HG02943 (cell line): ENCODE data around the gene NOMO2.
"Not testable (repeated sequence)": the region's sequence is repeated elsewhere in the genome, so short reads cannot be mapped to it uniquely, and the experiment has no call there.

Source experiments
- ATAC-seq: cut with Tn5 transposase; IDR thresholded peaks from one replicate; pipeline ENCODE4 v1.9.1; 2021; ENCODE audit warnings: mild to moderate bottlenecking, low read depth, moderate library complexity; ENCODE audit not compliant: unreplicated experiment

The NOMO2 gene

DNA sequence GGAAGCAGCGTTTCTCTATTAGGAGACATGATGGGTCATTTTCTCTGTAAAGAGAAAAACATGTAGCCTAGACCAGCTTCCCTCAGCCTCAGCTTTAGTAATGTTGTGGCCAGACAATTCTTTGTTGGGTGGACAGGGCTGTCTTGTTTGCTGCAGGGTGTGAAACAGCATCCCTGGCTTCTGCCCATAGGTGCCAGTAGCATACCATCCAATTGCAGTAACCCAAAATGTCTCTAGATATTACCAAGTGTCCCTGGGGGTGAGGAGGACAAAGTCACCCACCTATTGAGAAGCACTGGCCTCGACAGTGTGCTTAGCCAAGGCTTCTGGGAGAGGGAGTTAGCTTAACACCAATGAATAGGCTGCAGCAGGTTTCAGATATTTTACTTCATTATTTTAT is 14.0 kb upstream of the NOMO2 start:
- ATAC-seq: not testable (repeated sequence)

DNA sequence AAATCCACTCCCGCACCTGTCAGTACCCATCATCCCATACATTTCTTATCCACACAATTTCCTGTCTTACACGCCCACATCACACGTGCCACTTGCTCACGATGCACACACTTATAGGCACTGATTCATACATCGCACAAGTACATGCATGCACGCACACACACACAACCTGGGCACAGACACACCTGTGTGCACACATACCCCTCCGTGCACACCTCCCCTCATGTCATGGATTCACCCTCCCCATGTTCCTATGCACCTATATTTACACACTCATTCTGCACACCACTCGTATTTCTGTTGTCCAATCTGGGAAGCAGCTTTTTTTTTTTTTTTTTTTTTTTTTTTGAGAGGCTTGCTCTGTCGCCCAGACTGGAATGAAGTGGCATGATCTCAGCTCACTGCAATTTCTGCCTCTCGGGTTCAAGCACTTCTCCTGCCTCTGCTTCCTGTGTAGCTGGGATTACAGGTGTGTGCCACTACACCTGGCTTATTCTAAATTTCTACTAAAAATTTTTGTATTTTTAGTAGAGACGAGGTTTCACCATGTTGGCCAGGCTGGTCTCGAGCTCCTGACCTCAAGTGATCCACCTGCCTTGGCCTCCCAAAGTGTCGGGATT is 13.5 kb upstream of the NOMO2 start:
- not testable (repeated sequence) for ATAC-seq

DNA sequence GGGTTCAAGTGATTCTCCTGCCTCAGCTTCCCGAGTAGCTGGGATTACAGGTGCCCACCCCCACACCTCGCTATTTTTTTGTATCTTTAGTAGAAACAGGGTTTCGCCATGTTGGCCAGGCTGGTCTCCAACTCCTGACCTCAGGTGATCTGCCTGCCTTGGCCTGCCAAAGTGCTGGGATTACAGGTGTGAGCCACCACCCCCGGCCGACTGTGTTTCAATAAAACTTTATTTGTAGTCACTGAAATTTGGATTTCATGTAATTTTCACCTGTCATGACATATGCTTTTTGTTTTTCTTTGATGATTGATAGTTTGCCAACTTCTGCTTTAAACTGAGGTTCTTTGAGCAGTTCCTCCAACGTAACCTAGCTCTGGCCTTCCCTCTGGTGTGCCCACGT is 12.0 kb upstream of the NOMO2 start:
- ATAC-seq: not testable (repeated sequence)

DNA sequence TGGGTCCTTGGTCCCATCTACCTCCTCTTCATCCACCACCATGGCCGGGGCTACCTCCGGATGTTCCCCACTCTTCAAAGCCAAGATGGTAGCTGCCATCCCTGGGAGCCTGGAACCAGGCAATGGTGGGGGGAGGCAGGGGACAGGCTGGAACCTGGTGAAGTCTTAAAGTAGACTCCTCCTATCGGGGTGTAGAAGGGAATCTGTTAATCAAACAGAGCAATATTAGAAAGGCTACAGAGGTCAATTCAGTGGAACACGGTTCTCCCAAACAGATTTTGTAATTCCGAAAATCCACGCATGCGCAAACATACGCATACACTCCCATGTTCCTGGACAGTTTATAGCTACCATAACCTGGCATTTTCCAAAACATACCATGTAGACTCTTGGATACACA is 11.1 kb upstream of the NOMO2 start:
- ATAC-seq: not testable (repeated sequence)

DNA sequence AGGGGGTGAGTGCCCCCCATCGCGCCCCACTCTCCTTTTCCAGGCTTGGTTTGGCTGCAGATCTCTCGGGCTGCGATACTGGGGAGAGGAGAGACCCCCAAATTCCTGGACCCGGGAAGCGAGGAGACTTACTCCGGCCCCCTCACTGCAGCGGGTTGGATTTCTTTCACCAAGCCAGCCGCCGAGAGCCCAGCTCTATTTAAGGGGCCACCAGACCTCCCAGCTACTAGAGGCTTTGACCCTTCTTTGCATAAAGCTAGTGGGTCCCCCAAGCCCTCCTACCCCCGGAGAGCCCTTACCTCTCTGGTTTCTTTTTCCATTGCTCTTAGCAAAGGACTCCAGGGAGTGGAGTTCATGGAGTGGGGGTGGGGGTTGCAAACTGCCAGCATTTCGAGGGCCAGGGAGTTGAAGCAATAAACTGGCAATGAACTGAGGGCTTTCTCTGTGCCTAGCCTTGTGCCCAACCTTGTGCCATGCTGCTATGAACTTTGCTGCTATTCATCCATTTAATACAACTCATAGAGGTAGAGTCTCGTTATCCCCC is 9.5 kb upstream of the NOMO2 start:
- not testable (repeated sequence) for ATAC-seq

DNA sequence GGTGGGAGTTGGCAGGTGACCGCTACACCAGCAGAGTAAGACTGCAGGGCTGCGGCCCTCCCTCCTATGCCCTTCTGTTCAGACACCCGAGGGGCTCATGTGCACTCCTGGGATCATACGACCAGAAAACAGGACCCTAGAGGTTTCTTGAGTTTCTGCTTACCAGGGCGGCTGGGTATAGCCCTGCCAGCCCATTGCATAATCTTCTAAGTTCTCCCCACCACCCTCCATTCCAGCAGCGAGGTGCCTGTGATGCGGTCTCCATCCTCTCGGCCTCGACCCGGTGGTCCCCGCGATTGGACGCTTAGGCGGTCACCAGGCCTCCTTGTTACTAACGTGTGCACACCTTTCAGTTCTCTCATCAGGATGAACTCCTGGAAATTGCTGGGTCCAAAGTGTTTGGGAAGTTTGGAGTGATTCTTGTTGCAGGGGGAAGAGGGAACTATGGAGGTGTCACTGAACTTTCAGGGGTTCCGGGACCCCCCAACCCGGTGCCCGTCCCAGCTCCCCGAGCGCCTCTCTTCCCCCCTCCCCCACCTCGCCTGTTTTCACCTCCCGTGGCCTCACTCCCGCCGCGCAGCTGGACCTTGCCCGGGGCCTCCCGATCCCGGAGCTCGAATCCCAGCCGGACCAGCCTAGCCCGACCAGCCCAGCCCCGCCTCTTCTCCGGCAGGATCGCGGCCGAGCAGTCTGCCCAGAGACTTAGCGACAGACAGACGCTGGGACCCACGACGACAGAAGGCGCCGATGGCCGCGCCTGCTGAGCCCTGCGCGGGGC is 8.8 kb upstream of the NOMO2 start:
- ATAC-seq: not testable (repeated sequence)

DNA sequence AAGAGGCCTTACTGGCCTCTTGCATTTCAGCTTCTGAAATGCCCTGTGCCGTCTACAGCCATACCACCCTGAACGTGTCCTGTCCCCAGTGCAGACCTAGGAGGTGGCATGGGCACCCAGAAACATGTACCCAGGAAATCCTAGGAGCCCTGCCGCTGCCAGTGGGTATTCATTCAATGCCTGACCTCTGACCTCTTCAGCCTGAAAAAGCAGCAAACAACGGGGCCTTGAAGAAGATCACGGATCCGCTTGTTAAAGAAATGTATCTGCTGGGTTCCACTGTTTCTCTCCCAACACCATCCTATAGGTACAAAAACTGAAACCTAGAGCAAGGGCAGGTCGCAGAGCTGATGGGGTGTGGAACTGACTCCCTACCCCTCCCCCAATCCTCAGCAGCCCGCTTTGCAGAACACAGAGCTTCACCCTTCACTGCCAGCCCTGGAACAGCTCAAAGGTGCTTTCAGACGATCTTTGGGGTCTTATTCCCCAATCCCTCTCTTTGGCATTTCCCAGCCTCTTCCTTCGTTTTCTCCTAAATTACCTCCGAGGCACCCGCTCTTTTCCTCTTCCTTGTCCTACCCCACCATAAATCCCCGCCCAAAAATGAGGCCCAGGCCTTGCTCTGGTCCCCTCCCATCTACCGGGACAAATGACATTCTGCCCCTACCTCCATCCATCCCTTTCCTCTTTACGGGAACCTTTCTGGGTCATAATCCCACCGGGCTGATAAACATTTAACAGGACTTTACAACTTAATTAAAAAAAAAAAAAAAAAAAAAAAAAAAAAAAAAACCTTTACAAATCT is 1.3 kb downstream of the NOMO2 start:
- ATAC-seq: not testable (repeated sequence)

DNA sequence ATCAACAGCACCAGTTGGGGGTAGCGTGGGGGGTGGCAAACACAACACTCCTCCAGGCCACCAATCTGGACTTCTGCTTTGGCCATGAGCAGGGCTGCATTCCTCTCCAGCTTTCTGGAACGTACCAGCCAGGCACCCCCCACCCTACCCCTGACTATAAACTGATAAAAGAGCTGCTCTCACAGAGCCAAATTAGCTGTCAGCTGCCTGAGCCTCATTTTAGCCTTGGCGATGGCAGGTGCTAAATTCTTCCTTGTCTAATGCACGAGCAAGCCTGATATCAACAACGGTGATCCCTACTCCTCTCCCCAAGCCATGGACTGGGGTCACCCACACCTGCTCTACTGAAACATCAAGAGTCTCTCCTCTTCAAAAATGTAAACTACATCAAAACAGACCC is 8.2 kb downstream of the NOMO2 start:
- not testable (repeated sequence) for ATAC-seq

DNA sequence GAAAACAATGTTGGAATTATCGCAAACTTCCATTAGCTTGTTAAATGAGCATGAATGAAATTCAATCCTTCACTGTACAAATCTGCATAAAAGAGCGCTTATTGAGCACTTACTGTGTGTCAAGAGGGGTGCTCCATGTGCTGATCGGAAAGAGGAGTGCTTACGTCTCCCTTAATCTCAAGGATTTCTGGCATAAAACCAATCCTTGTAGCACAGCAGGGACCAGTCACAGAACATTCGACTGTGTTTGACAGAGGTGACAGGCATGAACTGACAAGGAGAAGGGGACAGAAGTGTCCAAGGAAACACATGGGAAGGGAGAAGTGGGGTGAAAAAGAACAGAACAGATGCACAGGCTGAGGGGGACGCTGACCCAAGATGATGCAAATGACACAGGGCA is 14.5 kb downstream of the NOMO2 start:
- not testable (repeated sequence) for ATAC-seq

DNA sequence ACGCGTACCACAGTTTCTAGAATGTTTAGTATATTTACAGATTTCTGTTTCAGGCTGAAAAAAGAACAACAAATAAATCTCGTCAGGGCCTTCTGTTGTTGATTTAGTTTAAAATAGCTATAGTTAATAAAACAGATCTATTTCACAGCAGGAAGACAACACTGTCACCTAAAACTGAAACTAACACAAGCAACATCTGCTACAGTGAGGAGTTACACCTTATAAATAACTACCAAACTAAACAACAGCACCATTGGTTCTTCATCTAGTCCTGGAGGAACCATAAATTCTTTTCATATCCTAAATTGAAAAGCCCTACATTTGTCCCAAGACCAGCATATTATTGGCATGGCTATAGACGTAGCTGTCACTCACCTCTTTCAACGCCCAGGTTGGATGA is 15.0 kb downstream of the NOMO2 start:
- not testable (repeated sequence) for ATAC-seq

DNA sequence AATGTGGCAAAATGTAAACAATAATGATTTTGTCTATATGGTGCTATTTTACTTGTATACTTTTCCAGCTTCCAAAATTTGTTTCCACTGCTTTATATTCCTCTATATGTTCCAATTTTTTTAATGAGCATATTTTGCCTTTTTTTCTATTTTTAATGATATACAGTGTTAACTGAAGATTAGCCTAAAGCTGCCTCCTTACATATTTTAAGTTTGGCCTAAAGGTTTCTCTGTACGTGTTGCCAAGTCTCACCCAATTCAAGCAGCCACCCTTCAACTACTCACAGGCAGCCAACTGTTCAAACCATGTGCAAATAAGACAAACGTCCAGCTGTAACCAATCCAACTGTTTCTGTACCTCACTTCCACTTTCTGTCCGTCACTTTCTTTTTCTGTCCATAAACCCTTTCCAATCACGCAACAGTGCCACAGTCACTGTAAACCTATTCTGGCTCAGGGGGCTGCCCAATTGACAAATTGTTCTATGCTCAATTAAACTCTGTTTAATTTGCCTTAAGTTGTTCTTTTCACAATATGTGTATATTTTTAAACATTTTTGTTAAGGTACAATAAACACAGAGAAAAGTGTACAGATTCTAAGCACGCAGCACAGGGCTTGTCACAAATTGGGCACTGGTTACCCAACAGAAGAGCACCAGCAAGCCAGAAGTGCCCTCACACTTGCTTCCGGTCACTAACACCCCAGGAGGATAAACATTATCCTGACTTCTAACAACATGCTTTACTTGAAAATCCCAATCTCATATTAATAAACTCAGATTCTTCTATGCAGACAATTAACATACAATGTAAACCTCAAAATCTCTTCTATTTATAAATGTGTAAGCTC is 17.4 kb downstream of the NOMO2 start:
- not testable (repeated sequence) for ATAC-seq

DNA sequence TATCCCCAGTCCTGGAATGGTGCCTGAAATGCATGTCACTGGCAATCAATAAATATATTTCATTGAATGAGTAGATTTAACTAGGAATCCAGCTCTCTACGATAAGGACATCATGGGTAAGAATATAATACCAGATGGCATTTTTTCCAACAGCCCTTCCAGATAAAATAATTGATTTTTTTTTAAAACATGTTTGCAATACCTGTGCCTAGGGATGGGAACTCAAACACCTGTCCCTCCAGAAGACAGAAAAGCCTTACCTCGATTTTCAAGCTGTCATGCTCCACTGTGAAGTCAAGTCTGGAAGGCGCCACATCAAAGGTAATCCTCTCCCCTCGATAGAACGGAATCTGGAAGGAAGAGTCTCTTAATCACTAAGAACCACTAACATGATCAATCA is 20.0 kb downstream of the NOMO2 start:
- ATAC-seq: not testable (repeated sequence)

DNA sequence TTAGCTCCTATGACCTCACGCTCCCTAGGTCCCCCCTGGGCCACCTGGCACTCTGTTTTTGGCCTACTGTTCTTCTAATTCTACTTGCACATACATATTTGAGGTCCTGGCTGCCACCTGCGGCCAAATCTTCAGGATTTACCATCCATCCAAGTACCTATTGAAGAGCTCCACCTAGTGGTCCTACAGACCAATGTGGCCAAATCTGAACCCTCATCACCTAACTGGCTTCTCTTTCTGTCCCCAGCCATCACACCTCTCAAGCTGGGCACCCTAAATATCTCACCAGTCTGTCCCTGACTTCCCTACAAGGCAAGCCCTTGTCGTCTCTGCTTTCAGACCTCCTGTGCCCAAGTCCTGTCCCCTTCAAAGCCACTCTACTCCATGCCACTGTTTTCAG is 24.9 kb downstream of the NOMO2 start:
- not testable (repeated sequence) for ATAC-seq

DNA sequence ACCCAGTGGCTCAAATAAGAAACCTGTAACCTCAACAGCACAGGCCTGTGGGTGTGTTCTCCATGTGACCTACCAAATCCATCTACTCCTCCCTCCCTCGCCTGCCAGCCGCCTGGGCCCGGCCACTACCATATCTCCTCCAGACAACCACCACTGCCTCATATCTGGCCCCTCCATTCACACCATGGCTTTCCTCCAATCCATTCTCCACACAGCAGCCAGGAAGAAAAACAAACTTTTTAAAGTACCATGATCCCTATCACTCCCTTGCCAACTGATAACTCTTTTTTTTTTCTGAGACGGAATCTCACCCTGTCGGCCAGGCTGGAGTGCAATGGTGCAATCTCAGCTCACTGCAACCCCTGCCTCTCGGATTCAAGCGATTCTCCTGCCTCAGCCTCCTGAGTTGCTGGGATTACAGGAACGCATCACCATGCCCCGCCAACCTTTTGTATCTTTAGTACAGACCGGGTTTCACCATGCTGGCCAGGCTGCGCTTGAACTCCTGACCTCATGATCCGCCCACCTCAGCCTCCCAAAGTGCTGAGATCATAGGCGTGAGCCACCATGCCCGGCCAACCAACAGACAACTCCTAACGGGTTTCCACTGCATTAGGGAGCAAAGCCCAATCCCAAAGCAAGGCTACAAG is 26.3 kb downstream of the NOMO2 start:
- ATAC-seq: not testable (repeated sequence)

DNA sequence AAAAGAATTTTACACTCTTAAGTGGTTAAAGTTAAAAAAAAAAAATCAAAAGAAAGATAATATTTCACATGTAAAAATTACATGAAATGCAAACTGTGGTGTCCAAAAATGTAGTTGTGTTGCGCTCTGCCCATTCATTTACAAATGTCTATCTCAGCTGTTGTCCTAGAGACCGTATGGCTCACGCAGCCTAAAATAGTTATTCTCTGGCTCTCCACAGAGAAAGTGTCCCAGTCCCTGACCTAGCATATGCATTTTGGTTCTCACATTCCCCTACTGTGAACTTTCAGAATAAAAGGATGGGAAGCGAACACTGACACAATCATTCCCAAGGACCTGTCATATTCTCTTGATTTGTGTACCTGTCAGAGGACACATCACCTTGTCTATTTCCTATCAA is 27.6 kb downstream of the NOMO2 start:
- not testable (repeated sequence) for ATAC-seq

DNA sequence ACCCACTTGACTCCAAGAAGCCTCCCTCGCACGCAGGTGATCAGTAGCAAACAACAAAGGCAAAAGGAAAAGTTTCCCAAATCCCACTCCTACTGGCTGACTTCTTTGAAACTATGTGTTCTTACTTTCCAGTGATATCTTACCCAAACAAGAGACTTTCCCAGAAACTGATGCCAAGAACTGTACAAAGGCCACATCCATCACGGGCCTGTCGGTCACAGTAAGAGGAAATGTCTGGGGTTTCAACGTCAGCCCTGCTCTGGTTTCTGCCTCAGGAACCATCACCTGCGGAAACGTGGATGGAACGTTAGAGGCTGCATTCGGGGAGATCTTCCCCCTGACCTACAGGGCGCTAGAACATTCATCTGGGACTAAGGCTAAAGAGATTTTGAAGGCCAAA is 30.6 kb downstream of the NOMO2 start:
- not testable (repeated sequence) for ATAC-seq

DNA sequence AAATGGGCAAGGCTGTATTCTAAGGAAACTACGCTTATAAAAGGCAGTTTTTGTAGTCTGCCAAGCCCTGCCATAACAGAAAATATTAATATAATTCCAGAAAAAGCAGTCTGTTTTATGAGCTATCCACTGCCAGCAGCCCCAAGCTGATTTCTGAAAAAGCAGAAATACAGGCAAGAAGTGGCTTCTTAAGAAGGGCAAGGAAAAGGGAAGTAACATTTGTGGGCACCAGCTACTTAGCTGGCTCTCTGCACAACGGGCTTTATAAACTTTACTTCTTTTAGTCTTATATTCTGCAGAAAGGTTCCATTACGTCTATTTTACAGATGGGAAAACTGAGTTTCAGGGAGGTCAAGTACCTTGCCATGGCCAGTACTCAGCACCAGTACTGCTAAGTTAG is 31.6 kb downstream of the NOMO2 start:
- not testable (repeated sequence) for ATAC-seq

DNA sequence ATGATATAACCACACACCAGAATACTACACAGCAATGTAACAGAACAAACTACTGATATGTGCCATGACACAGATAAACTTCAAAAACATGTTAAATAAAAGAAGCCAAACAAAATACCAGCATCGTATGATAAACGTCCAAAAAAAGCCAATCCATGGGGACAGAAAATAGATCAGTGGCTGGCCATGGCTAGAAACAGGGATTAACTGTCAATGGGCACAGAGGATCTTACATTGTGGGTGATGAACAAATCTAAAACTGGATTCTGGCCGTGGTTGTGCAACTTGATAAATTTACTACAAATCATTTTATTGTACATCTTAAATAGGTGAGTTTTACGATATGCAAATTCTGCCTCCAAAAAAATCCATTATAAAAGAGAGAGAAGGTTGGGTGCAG is 35.4 kb downstream of the NOMO2 start:
- not testable (repeated sequence) for ATAC-seq

DNA sequence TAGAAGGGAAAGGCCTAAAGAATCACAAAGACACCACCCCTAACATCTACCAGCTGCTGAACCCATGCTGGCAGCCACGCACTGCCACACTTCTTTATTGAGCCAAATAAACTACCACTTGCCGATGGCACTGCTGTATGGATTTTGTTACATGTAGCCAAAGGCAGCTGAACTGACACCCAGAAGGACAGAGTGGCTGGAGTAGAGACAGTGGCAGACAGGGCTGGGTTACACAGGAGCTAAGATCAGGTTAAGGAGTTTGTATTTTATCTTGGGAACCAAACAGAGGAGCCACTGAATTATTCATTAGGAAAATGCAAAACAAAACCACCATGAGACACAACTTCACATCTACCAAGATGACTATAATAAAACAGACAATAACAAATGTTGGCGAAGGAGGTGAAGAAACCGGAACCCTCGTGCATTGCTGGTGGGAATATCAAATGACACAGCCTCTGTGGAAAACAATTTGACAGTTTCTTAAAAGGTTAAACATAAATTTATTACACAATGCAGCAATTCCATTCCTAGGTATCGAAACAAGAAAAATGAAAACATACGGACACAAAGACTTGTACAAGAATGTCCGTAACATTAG is 35.9 kb downstream of the NOMO2 start:
- not testable (repeated sequence) for ATAC-seq
